ENCODE measurements around the gene CCDC171. TPM values are rescaled to one million over a fixed set of nuclear protein-coding genes. Genes with fewer than 3 reads are reported as not detected.

Gene CCDC171
- total RNA-seq: 0.56 and 0.81 TPM in 2 replicates

DNA sequence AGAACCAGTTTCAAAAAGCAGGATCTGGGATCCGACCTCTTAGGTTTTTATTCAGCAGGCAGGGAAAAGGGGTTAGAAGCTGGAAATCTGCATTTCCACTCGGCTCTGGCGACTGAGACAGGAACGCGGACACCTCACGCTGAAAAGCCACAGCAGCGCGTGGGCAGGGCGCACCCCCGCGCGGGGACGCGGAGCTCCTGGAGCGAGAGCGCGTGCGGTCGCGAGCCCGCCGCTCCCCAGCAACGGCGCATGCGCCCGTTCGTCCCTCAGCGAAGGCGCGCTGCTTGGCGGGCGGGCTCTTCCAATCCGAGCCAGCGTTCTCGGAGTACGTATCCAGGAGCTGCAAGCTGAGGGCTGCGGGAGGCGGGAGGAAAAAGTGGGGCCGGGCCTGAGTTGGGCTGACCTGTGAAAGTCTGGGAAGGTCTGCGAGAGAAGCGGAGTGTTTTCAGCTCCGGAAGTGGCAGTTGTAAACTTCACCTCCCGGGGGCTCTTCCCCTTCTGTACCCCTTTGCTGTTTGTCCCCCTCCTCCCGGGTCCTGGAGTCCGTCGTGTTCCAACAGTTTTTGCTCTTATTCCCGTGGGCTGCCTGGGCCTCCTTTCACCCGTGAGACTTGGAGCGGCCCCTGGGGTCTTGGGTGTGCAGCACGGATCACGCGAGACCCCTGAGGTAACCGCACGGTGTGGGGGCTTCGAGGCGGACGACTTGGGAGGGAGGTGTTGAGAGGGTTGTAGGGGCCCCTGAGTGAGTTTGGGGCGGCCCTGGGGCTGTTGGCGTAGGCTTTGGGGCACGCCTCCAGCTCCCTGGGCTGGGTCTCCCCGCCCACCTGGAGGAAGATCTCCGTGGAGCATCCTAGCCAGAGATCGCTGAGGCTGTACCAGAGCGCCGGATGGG, at the start of gene CCDC171:
Gene CCDC171, plus strand, starts transcription at position 408 of the 892 bp plus-strand sequence. CDS start 11,046 bp downstream, outside the sequence.

DNA sequence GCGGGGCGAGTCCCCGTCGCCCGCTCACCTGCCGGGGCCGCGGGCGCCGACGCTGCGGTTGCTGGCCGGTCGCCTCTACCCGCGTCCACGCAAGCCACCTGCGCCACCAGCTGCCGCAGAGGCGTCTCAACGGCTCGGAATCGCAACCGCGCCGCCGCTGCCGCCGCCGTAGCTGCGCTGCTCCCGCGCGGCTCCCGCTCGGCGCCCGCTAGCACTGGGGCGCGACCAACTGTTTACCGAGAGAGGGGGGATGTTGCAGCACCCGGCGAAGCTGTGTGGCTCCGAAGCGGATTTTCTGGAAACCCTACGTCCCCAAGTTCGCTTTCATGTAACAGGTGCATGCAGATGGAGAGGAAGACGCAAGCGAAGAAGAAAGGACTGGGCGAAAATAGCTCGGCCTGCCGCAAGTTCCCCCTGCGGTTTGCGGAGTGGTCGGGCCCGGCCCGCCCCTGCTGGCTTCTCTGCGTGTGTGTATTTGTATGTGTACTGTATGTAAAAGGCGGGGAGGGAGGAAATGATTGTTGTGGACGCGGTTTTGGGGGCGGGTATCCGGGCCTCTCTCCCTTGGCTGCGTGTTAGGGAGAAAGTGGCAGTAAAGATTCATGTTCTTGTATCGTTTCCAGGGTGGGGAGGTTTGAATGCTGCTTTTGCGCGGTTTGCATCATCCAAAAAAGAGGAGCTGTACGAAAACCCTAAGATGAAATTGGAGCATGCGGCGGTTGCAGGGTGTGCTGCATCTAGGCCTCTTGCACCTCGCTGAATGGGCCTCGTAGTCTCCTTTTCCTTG, 41.9 kb upstream of the CCDC171 start, which contains the start of gene PSIP1:
Gene PSIP1, minus strand, starts transcription at position 182 of the 787 bp plus-strand sequence. CDS start 782 bp downstream, outside the sequence.

Other genes starting within 250 kb of the CCDC171 start
- 1.9 and 3.6 TPM in 2 replicates for gene TTC39B, start 245.8 kb upstream of the CCDC171 start, total RNA-seq
- 26.3 and 48.8 TPM in 2 replicates for gene SNAPC3, start 130.2 kb upstream of the CCDC171 start, total RNA-seq
- gene PSIP1, start 42.1 kb upstream of the CCDC171 start, total RNA-seq: 46.1 and 47.1 TPM in 2 replicates

Measured in endothelial cell of coronary artery (primary cell).